Measurements from ENCODE around the gene PLA2G4C. TPM values are rescaled to one million over a fixed set of nuclear protein-coding genes. Genes with fewer than 3 reads are reported as not detected.
A peak's percentile ranks its signal among the peaks of the same experiment; 100 is the strongest.

PLA2G4C gene
- total RNA-seq, 4 donors from 2014 or later, result 1.2 to 9.5 (median 8.3) TPM

DNA sequence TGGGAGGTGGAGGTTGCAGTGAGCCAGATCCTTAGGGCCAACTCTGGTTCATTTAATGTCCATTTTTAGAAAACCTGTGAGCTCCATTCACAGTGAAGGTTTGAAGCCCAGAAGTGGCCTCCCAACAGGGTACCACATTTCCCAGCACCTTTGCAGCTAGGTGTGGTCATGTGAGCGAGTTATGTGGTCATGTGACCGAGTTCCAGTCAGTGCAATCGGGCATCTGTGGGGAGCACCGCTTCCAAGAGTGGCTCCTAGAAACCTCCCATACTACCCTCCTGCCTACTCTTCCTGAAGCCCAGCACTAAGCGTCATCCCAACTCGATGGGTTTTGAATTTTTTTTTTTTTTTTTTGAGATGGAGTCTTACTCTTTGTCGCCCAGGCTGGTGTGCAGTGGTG, 663 bp upstream of the PLA2G4C start:
- no peak overlapping the region for H3K4me3 ChIP-seq
- no peak for TF ChIP-seq EP300 (IDR thresholded peaks at IDR 0.05; ENCODE audit: low read depth)
- H3K27ac ChIP-seq, result peak overlapping the region; percentile 87 to 93 (median 89)
- WGBS, 2 donors (ENCODE audit: low coverage in 1 of 2), result 71 to 73% methylated on average over 2 to 7 of the region's 7 CpGs
- in situ Hi-C loops (cut with MboI; ENCODE audit: low pct_ligation_motif_present in 1 of 4, low pct_unique_long_range_greater_than_20kb in 1 of 4, low sequenced_read_pairs in 3 of 4) (no loop called here), intact Hi-C loops (cut with DNase I; ENCODE audit: low total_unique reads) (no loop called here)
- no peaks in the 10 kb centered on the region for H3K9me3 ChIP-seq
- peaks cover 0 to 26% (median 13%) of the 10 kb centered on the region in 4 donors for H3K4me1 ChIP-seq
- no peak for DNase-seq
- H3K27me3 ChIP-seq, result no peaks in the 10 kb centered on the region
- H3K36me3 ChIP-seq, result no peaks in the 10 kb centered on the region

DNA sequence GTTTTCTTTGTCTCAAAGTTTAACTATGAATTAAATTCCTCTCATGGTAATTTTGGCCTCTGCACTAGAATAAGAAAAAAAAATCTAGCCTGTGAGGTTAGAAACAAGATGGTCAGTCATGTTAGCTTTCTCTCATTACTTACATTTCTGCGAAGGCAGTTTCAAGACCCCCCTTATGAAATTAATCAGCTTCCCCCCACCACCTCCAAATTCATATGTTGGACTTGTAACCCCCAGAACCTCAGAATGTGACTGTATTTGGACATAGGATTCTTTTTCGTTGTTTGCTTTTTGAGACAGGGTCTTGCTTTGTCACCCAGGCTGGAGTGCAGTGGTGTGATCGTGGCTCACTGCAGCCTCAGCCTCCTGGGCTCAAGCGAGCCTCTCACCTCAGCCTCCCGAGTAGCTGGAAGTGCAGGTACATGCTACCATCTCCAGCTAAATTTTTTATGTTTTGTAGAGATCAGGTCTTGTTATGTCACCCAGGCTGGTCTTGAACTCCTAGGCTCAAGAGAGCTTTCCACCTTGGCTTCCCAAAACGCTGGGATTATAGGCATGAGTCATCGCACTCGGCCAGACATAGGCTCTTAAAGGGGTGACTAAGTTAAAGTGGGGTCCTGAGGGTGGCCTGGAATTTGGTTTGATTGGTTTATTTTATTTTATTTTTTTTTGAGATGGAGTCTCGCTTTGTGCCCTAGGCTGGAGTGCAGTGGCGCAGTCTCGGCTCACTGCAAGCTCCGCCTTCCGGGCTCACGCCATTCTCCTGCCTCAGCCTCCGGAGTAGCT, 1.4 kb downstream of the PLA2G4C start:
- H3K27ac ChIP-seq, result peak overlapping the region in 3 of 4 donors; percentile 87 to 93 (median 89)
- no peaks in the 10 kb centered on the region for H3K27me3 ChIP-seq
- DNase-seq, result no peak
- intact Hi-C loops (cut with DNase I; ENCODE audit: low total_unique reads) (loop anchor here (10.0 kb wide), 1 partner anchor 256 kb away; the partner anchor contains the start of genes SYNGR4 and TMEM143), in situ Hi-C loops (cut with MboI; ENCODE audit: low pct_ligation_motif_present in 1 of 4, low pct_unique_long_range_greater_than_20kb in 1 of 4, low sequenced_read_pairs in 3 of 4) (loop anchor here in 3 of 4 donors (5.0 to 10.0 kb wide), 2 partner anchors 43 to 46 kb away; no protein-coding TSS in a partner anchor)
- H3K36me3 ChIP-seq, result no peaks in the 10 kb centered on the region
- 61 to 82% methylated on average over 4 to 15 of the region's 15 CpGs for WGBS, 2 donors (ENCODE audit: low coverage in 1 of 2)
- TF ChIP-seq POLR2A (IDR thresholded peaks at IDR 0.05) (no peak), EP300 (IDR thresholded peaks at IDR 0.05; ENCODE audit: low read depth) (no peak), POLR2AphosphoS5 (IDR thresholded peaks at IDR 0.05) (no peak)
- TF ChIP-seq, protein P1, sequence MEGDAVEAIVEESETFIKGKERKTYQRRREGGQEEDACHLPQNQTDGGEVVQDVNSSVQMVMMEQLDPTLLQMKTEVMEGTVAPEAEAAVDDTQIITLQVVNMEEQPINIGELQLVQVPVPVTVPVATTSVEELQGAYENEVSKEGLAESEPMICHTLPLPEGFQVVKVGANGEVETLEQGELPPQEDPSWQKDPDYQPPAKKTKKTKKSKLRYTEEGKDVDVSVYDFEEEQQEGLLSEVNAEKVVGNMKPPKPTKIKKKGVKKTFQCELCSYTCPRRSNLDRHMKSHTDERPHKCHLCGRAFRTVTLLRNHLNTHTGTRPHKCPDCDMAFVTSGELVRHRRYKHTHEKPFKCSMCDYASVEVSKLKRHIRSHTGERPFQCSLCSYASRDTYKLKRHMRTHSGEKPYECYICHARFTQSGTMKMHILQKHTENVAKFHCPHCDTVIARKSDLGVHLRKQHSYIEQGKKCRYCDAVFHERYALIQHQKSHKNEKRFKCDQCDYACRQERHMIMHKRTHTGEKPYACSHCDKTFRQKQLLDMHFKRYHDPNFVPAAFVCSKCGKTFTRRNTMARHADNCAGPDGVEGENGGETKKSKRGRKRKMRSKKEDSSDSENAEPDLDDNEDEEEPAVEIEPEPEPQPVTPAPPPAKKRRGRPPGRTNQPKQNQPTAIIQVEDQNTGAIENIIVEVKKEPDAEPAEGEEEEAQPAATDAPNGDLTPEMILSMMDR (IDR thresholded peaks at IDR 0.05), result no peak
- no peak overlapping the region for H3K4me3 ChIP-seq
- H3K4me1 ChIP-seq, result peaks cover 0 to 26% (median 13%) of the 10 kb centered on the region in 4 donors
- no peaks in the 10 kb centered on the region for H3K9me3 ChIP-seq

DNA sequence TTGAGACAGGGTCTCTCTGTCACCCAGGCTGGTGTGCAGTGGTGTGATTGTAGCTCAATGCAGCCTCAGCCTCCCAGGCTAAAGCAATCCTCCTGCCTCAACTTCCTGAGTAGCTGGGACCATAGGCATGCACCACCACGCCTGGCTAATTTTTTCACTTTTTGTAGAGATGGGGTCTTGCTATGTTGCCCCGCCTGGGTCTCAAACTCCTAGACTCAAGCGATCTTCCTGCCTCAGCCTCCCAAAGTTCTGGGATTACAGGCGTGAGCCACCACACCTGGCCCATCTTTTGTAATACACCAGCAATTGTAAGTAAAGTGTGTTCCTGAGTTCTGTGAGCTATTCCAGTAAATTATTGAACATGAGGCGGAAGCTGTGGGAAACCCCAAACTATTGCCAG, 6.7 kb downstream of the PLA2G4C start:
- Histone ChIP-seq H3K9me3 (no peaks in the 10 kb centered on the region), H3K36me3 (no peaks in the 10 kb centered on the region), H3K27ac (no peak overlapping the region), H3K27me3 (no peaks in the 10 kb centered on the region), H3K4me3 (no peak overlapping the region), H3K4me1 (peaks cover 0 to 10% (median 4%) of the 10 kb centered on the region in 4 donors)
- no peak for DNase-seq
- intact Hi-C loops (cut with DNase I; ENCODE audit: low total_unique reads) (loop anchor here (10.0 kb wide), 1 partner anchor 261 kb away; the partner anchor contains the start of genes SYNGR4 and TMEM143), in situ Hi-C loops (cut with MboI; ENCODE audit: low pct_ligation_motif_present in 1 of 4, low pct_unique_long_range_greater_than_20kb in 1 of 4, low sequenced_read_pairs in 3 of 4) (loop anchor here in 2 of 4 donors (10.0 kb wide), 1 partner anchor 51 kb away; no protein-coding TSS in a partner anchor)
- 97 to 100% methylated on average over 1 to 5 of the region's 5 CpGs for WGBS, 2 donors (ENCODE audit: low coverage in 1 of 2)
- TF ChIP-seq POLR2AphosphoS5 (IDR thresholded peaks at IDR 0.05) (no peak), EP300 (IDR thresholded peaks at IDR 0.05; ENCODE audit: low read depth) (no peak)
- TF ChIP-seq, protein P1 (IDR thresholded peaks at IDR 0.05), result no peak

DNA sequence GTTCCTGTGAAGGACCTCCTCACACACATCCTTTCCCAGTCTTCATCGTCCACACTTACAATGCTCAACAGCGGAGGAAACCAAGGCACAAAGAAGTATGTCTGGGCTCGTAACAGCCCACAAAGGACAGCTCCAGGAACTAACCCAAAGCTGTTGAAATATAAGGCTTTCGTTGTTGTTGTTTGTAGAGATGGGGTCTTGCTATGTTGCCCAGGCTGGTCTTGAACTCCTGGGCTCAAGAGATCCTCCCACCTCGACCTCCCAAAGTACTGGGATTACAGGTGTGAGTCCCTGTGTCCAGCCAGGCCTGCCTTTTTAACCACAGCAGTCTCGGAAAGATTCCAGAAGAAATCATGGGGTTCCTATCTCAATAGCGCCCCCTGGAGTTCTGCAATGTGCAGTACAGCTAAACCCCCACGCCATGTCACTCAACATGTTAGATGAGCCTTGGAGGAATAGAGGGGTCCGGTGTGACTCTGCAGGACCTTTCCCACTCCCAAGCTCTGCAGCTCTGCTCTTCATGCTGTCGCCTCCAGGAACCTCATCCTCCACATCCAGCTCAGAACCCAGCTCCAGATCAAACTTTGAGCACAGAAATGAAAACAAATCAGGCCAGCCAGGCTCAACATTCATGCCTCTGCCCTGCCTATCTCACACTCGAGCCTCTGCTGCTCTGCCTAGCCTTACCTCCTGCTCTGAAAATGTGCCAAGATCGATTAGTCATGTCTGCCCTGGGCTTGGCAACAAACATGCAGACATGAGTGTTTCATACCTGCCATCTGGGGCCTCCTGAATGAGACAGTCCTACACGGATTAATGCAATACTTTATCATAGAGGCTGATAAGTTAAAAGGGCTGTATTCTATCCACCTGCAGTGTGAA, 7.5 kb downstream of the PLA2G4C start:
- Histone ChIP-seq H3K27ac (no peak overlapping the region), H3K27me3 (no peaks in the 10 kb centered on the region), H3K4me3 (no peak overlapping the region), H3K4me1 (peaks cover 0 to 10% (median 4%) of the 10 kb centered on the region in 4 donors), H3K36me3 (no peaks in the 10 kb centered on the region), H3K9me3 (no peaks in the 10 kb centered on the region)
- intact Hi-C loops (cut with DNase I; ENCODE audit: low total_unique reads) (loop anchor here (10.0 kb wide), 1 partner anchor 262 kb away; the partner anchor contains the start of genes SYNGR4 and TMEM143), in situ Hi-C loops (cut with MboI; ENCODE audit: low pct_ligation_motif_present in 1 of 4, low pct_unique_long_range_greater_than_20kb in 1 of 4, low sequenced_read_pairs in 3 of 4) (loop anchor here in 2 of 4 donors (10.0 kb wide), 1 partner anchor 52 kb away; no protein-coding TSS in a partner anchor)
- TF ChIP-seq POLR2AphosphoS5 (IDR thresholded peaks at IDR 0.05), result no peak
- no peak for TF ChIP-seq POLR2A (IDR thresholded peaks at IDR 0.05)
- no peak for TF ChIP-seq EP300 (IDR thresholded peaks at IDR 0.05; ENCODE audit: low read depth)
- TF ChIP-seq, protein P1 (IDR thresholded peaks at IDR 0.05), result peak; percentile 63 to 77 (median 74)
- WGBS, 2 donors (ENCODE audit: low coverage in 1 of 2), result 50 to 90% methylated on average over 2 to 13 of the region's 13 CpGs
- peak; percentile 27 for DNase-seq
